GM12873 (cell line): Measurements from ENCODE around the gene TSPEAR.

Experiments used
- TF ChIP-seq, protein P1 (sequence below): IDR thresholded peaks from 2 replicates; pipeline ENCODE4 v1.5.1; 2012; ENCODE audit warnings: low read depth, mild to moderate bottlenecking, moderate library complexity, low read length, control low read depth; ENCODE audit not compliant: insufficient read depth; ENCODE audit errors: missing control alignments

Gene TSPEAR

DNA sequence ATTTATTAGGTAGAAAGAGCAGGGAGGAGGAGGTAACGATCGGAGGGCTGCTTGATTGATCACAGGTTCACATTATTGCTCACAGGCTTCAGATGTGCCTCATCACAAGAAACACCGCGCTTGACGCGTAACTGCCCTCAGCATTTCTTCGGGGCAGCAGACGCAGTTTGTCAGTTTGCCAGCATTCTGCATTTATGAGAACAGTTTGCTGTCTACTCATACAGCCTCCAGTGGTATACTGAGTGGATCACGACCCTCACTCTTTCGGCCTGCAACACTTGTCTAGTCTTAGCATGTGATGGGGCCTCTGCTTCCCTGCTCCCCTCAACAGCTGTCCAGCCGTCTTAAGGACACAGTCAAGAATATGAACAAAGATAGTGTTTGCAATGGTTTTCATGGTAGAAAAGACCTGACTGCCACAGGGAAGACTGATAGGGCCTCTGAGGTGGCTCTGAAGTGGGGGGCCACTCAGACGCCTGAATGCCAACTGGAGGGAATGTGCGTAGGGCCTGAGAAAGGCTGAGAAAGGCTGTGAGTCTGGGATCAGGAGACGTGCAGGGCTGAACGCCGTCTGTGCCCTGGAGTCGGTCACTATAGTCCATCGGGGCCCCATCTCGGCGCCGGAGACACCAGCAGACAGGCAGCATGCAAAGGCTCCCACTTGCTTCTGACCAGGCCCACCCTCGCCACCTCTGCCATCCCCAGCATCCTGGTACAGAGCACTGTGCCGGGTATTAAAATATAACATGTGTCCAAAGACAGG is 45.2 kb upstream of the TSPEAR start:
- TF ChIP-seq, protein P1, sequence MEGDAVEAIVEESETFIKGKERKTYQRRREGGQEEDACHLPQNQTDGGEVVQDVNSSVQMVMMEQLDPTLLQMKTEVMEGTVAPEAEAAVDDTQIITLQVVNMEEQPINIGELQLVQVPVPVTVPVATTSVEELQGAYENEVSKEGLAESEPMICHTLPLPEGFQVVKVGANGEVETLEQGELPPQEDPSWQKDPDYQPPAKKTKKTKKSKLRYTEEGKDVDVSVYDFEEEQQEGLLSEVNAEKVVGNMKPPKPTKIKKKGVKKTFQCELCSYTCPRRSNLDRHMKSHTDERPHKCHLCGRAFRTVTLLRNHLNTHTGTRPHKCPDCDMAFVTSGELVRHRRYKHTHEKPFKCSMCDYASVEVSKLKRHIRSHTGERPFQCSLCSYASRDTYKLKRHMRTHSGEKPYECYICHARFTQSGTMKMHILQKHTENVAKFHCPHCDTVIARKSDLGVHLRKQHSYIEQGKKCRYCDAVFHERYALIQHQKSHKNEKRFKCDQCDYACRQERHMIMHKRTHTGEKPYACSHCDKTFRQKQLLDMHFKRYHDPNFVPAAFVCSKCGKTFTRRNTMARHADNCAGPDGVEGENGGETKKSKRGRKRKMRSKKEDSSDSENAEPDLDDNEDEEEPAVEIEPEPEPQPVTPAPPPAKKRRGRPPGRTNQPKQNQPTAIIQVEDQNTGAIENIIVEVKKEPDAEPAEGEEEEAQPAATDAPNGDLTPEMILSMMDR = no peak

DNA sequence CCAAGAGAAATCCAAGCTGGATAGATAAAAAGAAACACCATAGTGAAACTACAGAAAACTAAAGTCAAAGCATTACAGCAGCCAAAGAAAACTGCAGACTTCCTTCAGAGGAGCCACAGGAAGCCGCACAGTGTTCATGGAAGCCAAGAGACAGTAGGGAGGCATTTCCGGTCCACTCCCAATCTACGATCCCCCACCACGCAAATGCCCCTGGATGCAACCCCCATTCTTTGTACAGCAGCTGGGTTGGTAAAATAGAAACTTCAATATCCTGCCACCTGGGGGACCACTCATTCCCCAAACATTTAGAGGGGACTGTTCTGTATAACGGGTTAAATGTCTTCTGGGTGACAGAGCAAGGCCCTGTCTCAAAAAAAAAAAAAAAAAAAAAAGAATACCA is 43.9 kb upstream of the TSPEAR start:
- TF ChIP-seq, protein P1 = no peak

DNA sequence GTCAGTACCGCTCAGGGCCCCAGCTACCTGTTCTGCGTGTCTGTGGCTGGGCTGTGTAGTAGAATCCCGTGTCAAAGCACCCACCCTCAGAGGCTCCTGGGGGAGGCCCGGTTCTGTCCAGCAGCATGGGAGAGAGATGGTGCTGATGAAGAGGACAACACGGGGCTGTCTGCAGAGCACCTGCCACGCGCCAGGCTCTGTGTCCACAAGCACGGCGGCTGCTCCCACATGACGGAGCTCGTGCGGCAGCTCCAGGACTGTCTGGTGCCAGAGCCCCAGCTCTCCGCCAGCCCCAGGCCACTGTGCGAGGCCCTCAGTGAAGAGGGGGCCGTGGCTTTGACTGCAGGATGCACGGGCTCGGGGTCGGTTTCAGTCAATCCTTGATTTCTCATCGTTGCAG is 42.0 kb upstream of the TSPEAR start:
- TF ChIP-seq, protein P1 = no peak

GRCh38 chr21:44752671-44753235 is 41.4 kb upstream of the TSPEAR start:
- TF ChIP-seq, protein P1 = no peak

- TF ChIP-seq, protein P1 = no peak
Measured at GRCh38 chr21:44751799-44752636, 40.6 kb upstream of the TSPEAR start.

- TF ChIP-seq, protein P1 = no peak
Measured at GRCh38 chr21:44751186-44751798, 39.9 kb upstream of the TSPEAR start.

DNA sequence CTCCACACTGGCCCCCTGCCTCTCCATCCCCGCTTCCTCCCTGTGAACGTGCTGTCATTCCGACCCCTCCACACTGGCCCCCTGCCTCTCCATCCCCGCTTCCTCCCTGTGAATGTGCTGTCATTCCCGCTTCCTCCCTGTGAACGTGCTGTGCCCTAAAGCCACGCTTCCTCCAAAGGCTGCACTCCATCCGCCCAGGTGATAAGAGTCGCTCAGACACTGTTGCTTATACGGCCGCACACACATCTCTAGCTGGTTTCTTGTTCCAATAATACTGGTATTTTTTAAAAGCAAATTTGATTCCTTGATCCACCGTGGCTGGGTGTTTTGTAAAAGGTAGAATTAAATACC is 39.3 kb upstream of the TSPEAR start:
- TF ChIP-seq, protein P1 = no peak
